HG03520 (cell line): ENCODE measurements around the gene HINFP.
A peak's percentile ranks its signal among the peaks of the same experiment; 100 is the strongest.
"Not testable (repeated sequence)": the region's sequence is repeated elsewhere in the genome, so short reads cannot be mapped to it uniquely, and the experiment has no call there.

Experiments used
- ATAC-seq: cut with Tn5 transposase; IDR thresholded peaks from one replicate; pipeline ENCODE4 v1.9.1; 2021; ENCODE audit warnings: mild to moderate bottlenecking, moderate library complexity; ENCODE audit not compliant: unreplicated experiment

HINFP gene

DNA sequence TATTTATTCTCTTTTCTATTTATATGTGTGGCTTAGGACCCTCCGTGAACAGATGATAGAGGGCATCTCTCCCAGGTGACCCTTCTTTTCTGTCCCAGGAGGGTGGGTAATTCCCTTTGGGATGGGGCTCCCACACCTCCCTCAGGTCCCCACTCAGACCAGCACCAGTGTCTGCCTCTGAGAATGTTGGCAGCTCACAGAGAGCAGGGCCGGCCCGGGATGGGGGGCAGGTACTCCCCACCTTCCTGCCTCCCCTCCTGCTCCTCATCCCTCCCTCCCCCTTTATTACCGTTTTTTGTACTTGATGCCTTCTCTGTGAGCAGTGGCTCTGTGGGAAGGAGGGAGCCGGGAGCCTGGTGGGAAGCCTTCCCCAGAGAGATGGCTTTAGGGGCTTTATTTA, 4.8 kb upstream of the HINFP start:
- no peak for ATAC-seq

DNA sequence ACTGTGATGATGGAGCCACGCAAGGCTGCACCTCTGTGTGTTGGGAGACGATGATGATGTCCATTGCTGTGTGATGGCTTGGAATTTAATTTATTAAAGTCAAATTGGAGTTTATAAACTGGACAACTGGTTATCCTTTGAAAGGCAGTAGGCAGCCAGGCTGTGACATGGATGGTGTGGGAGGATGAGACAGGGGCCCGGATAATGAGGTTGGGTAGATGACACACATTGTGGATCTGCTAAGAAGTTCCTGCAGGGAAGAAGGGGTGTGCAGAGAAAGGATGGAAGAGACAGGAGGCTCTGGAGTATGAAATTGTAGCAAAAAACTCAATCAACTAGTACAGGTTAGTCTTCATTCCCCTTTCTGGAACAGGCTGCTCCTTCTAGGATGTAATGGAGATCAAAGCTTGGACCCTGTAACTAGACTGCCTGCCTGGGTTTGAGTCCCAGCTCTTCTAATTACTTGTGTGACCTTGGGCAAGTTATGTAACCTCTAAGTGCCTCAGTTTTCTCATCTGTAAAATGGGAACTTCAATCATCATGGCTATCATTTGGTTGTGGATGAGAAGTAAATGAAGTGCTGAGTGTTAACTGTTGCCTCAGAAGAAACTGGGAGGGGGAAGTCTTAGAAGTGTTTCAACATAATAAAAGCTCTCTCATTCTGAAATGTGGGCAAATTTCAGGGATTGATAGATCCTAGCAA, 4.2 kb upstream of the HINFP start:
- no peak for ATAC-seq

DNA sequence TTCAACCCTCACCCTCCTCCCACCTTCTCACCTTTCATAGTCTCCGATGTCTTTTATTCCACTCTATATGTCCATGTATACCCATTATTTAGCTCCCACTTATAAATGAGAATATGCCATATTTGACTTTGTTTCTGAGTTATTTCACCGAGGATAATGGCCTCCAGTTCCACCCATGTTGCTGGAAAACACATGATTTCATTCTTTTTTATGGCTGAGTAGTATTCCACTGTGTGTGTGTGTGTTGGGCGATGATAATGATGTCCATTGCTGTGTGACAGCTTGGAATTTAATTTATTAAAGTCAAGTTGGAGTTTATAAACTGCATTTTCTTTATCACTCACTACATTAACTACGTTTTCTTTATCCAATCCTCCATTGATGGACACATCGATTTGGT, 3.2 kb upstream of the HINFP start:
- no peak for ATAC-seq

DNA sequence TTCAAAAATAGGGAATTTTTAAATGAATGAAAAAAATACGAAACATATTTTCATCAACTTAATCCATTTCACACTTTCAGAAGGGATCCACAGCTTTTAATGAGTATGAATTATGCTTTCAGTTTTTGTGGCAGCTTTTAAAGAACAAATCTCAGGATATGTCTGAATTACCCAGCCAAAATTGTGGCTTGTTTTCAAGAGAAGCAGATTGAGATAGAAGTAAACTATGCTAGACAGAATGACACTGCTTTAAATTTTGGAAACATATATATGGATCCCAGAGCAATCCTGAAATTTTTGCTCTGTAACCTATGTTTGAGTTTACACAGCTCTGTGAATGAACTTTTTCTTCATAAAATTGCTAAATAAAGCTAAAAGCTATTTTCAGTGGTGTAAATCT, 2.4 kb upstream of the HINFP start:
- no peak for ATAC-seq

DNA sequence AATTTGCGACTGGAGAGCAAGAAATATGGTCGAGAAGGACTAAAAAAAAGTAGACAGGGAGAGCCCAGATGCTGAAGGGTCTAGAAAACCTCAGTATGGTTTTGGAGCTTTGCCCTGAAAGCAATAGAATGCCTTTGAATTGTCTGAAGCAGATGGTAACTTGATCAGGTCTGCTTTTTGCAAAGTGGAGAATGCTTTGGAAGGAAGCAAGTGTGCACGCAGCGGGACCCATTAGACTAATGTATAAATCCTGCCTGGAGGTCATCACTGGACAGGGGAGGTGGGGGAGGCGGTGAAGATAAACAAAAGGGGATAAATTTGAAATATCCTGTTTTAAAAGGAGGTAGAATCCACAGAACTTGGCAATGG, 757 bp upstream of the HINFP start:
- ATAC-seq = no peak

DNA sequence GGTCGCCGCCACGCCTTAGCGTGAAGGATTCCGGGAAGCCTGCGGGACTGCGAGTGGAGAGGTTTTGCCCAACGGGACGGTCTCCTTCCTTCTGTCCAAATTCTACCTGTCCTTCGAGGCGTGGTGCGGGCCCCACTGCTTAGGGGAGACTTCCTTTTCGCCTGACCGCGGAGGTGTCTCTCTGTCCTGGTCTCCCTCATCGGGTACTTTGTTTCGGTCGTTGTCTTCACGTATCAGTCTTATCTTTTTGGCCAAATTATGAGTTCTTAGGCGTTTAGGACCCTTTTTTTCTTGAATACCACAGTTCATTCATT, 388 bp downstream of the HINFP start:
- ATAC-seq = peak; percentile 8

DNA sequence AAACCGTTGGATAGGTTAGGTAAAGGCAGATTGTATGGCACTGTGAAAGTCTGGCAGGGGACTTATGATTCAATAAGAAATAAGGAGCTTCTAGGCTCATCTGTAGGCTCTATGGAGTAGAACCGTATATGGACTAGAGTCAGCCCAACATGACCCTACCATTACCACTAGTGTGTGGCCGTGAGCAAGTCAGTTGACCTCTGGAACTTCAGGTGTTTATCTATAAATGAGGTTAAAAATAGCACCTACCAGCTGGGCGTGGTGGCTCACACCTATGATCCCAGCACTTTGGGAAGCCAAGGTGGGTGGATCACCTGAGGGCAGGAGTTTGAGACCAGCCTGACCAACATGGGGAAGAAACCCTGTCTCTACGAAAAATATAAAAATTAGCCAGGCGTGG, 4.4 kb downstream of the HINFP start:
- ATAC-seq = no peak

DNA sequence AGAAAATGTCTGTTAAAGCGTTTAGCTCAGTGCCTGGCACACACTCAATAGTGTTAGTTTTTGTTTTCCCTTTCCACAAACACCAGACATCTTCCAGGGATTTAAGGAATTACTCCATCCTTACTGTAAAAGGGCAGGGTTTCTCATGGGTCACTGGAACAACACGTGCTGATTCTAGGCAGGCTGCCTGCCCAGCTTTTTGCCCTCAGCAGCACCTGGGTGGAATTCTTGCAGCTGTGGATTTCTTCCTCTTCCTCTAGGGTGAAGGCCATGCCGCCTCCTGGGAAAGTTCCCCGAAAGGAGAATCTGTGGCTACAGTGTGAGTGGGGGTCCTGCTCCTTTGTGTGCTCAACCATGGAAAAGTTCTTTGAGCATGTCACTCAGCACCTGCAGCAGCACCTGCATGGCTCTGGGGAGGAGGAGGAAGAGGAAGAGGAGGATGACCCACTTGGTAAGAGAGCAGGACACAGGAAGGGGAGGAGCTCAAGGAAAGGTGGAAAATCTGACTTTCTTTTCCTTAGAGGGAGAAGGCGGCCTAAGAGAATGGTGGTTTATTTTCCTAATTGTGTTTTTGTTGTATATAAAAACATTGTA, 5.4 kb downstream of the HINFP start:
- ATAC-seq = no peak

DNA sequence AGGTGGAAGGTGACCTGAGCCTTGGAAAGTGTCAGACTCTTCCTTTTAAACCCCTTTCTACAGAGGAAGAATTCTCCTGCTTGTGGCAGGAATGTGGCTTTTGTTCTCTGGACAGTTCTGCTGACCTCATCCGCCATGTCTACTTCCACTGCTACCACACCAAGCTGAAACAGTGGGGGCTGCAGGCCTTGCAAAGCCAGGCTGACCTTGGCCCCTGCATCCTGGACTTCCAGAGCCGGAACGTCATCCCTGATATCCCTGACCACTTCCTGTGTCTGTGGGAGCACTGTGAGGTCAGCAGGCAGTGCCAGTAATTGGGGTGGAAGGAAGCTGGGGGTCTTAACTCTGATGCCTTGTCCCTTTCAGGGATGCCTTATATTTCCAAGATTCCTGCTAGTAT, 9.3 kb downstream of the HINFP start:
- ATAC-seq = no peak

DNA sequence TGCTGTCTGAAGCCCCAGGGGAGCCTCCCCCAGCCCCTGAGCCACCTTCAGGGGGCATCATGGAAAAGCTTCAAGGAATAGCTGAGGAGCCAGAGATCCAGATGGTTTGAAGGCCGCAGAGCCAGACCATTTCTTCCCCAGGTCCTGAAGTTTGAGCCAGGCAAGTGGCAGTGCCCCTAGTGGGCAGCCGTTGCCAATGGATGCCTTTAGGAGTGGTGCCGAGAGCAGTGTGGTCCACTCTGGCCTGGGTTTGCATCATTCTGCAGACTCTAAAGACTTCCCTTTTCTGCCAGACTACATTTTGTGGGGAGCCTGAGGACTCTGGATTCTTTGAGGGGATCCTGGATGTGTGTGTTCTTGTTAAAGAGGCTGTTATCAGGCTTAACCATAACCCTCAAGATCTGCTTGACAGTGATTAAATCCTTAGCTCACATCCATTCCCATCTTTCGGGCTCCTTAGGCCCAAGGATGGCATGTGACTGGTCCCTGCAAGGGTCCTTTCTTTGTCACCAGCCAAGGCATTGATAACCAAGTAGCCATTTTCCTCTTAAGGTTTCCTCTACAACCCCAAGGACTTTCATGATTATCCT, 13.1 kb downstream of the HINFP start:
- ATAC-seq = no peak

DNA sequence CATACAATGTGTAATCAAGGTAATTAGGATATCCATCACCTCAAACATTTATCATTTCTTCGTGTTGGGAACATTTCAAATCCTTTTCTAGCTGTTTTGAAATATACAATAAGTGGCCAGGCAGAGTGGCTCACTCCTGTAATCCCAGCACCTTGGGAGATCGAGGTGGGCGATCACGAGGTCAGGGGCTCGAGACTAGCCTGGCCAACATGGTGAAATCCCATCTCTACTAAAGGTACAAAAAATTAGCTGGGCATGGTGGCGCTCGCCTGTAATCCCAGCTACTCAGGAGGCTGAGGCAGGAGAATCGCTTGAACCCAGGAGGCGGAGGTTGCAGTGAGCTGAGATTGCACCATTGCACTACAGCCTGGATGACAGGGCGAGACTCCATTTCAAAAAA, 17.9 kb downstream of the HINFP start:
- not testable (repeated sequence) for ATAC-seq

DNA sequence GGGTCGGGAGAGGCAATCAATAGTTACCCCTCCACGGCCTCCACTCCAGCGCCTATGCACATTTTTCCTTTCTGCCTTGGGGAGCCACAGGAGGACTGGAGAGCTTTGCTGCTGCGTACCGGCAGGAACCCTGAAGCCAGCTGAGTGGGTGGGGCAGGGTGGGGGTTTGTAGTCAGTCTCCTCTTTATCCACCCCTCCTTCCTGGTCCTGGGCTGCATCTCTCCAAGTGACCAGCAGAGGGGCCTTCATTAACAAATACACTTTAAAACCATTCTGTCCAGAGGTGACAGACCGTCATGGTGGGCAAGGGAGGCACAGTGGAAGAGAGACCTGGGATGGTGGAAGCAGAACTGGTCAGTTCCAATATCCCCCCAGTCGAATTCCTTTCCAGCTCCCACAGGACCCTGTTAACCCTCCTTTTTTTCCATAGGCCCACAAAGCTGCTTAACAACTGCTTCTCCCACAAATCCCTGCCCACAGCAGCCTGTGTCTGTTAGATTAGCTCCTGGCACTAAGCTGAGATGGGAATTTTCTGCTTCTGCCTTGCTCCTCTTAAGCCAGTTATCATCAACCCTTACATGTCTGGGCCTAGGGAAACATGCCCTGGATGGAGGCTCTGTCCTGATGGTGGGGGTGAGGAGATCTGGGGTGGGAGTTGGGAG, 23.6 kb downstream of the HINFP start:
- ATAC-seq = no peak

DNA sequence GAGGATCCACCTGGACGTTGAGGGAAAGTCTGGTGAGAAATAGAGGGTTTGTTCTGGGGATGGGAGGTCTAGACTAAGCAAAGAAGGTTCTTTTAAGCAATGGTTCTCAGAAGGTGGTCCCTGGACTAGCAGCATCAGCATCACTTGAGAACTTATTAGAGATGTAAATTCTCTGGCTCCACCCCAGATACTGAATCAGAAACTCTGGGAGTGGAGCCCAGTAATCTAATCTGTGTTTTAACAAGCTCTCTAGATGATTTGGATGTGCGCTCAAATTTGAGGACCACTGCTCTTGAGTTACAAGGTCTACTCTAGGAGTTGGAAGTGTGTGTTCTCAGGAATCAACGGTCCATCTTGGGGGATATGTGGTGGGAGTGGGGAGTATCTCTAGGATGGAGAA, 24.2 kb downstream of the HINFP start:
- no peak for ATAC-seq

DNA sequence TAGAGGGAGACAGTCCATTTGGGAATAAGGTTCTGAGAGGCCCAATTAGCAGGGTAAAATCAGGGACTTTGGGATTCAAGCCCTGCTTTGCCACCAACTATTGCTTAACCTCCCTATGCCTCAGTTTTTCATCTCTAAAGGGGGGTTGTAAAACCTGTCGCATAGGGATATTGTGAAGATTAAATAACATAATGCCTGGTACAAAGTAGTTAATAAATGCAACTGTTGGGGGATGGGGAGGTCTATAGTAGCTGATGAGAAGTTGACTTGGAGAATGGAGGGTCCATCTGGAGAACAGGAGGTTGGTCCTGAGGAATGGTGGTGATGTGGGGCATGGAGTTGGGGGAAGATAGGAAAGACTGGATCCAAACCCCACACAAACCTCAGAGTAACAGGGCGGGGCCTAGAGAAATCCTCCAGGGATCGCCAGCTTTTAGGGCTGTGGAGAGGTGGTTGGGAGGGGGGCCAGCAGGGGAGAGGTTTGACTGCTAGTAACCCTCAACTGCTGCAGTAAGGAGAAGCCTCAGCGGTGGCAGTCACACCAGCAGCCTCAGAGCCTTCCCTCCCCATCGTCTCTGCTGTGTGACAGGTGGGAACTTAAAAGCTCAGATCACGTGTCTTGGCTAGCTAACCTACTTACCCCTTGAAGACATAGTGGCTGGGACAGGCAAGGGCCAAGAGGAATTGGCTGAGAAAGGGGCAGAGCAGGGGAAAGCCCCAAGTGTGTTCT, 26.4 kb downstream of the HINFP start:
- ATAC-seq = no peak

DNA sequence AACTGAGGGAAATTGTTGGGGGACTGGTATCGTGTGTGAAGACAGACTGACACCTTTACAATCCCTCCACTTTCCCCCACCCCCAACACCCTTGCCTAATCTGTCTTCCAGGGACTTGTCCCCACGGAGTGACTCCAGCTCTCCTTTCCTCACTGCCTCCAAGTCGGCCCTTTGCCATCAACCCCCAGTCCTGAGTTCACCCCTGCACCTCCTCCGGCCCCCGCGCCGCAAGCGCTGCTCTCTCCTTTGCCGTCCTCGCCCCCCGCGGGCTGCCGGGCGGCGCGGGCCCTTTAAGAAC, 27.3 kb downstream of the HINFP start:
- ATAC-seq = no peak

DNA sequence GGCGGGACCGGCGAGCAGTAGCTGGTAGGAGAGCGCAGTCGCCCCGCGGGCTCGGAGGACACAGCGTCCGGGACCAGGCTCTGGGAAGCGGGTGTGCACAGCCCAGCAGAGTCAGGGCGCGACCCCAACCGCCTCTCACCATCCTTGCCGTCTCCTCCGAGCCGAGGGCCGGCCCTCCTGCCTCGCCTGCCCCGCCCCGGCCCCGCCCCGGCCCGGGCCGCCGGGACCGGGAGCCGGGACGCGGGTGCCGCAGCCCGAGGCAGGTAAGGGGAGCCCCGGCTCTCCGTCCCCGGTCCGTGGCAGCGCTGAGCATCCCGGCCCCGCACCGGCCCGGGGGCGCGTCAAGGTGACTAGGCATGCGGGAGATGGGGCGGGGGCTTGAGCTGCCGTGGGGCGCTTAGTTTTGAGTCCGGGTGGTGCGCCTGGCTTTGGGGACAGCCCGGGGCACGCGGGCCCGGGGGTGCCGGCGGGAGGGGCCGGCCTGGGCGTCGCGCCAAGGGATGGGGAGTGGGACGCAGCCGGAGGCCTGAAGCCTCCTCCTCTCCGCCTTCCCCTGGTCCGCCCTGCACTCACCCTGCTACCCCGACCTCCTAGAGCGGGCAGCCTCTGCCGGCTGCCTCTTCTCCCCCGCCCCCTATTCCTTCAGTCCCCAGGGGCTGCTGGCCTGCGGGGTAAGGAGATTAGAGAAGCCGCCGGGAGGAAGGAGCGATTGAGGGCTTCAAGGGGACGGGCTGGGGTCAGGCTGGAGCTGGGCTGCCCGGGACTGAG, 27.8 kb downstream of the HINFP start, which contains the start of gene ABCG4:
Gene ABCG4 (plus strand): TSS at position 35 of the 768 bp plus-strand sequence. CDS start 914 bp downstream, outside the sequence.
- ATAC-seq = no peak

DNA sequence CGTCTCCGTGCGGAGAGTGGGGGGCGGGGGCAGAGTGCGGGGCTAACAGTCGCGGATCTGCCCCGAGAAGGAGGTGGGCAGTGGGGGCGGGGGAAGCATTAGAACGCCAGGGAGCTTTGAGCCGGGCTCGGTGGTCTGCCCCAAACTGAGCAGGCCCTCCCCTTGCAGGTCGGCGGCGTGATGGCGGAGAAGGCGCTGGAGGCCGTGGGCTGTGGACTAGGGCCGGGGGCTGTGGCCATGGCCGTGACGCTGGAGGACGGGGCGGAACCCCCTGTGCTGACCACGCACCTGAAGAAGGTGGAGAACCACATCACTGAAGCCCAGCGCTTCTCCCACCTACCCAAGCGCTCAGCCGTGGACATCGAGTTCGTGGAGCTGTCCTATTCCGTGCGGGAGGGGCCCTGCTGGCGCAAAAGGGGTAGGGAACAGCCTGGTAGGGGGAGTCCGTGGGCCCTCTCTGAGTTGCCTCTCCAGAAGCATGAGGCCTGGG, 28.5 kb downstream of the HINFP start:
- ATAC-seq = no peak

DNA sequence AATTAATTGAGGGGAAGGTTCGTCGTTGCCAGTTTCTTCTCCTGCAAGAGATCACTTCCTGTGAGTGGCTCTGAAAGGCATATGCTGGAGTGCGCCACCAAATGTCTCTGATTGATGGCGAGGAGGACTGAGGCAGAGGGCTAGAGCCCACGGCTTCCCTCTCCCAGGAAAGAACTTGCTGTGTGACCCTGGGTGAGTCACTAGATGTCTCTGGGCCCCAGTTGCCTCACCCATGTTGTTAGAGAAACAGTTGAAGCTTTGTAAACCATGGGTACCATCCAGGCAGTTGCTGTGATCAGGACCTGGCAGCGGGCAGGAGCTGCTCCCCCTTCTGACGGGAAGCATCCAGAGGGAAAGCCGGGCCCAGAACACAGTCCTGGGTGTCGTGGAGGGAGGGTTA, 30.7 kb downstream of the HINFP start:
- ATAC-seq = no peak

DNA sequence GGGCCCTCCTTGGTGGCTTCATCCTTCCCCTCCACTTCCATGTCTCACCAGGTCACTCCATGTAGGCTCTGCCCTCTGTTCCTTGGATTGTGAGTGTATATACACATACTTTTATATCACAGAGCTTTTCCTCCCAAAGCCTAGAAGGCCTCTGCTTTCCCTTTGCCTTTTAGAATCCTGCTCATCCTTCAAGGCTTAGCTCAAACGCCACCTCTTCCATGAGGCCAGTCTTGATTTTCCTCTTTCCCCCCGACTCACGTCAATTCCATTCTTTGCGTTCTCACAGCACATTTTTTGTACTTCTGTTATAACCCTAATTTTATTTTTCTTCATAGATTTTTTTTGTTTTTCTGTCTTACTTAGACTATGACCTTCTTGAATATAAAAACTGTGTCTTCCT, 31.2 kb downstream of the HINFP start:
- no peak for ATAC-seq

DNA sequence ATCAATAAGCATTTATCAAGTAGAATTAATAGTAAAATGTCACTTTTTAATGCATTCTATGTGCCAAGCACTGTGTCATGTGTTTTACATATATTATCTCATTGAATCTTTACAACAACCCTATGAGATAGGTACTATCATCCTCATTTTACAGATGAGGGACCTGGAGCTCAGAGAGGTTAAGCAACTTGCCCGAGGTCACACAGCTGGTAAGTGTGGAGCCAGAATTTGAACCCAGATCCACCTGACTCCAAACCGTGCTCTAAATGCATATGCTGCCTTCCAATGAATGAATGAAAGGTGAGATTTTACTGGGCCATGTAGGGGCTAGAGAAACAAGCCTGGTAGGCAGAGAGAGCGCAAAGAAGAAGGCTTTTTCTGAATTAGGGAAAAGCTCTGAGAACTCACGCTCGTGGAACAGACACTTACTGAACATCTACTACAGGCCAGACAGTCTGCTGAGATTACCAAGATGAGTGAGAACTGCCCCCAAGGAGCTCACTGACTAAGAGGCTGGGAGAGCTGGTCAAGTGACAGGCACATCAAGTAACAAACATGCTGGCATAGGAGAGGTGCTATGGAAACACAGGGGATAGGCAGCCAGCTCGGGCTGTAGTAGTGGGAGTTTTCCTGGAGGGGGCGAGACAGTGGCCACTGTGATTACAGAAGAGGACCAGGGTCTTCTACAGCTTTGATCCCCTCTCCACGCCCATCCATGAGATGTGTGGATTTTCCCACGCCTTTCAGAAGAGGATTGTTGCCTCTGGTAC, 31.9 kb downstream of the HINFP start:
- ATAC-seq = no peak
